HL-60/S4 (cell line): ENCODE results near the gene ORMDL3.
"Not testable (repeated sequence)": the region's sequence is repeated elsewhere in the genome, so short reads cannot be mapped to it uniquely, and the experiment has no call there.

Experiments
- in situ Hi-C: fragments of 300-500 bp; cut with MboI; formaldehyde crosslinking; loops from 2 replicates; pipeline ENCODE4 v1.14.3; 2022; ENCODE audit warnings: low sequenced_read_pairs

The ORMDL3 gene

GRCh38 chr17:39950871-39951348, 23.5 kb upstream of the ORMDL3 start:
- in situ Hi-C loops = no loop called here

- in situ Hi-C loops = no loop called here
Observed at GRCh38 chr17:39949028-39949427, 21.6 kb upstream of the ORMDL3 start.

GRCh38 chr17:39948489-39948828, 21.1 kb upstream of the ORMDL3 start:
- in situ Hi-C loops = not testable (repeated sequence)

- in situ Hi-C loops = no loop called here
Observed at GRCh38 chr17:39946551-39947330, 19.3 kb upstream of the ORMDL3 start.

- in situ Hi-C loops = no loop called here
Observed at GRCh38 chr17:39944393-39944711, 17.0 kb upstream of the ORMDL3 start.

GRCh38 chr17:39943702-39944392, 16.4 kb upstream of the ORMDL3 start:
- in situ Hi-C loops = no loop called here

- in situ Hi-C loops = no loop called here
Observed at GRCh38 chr17:39939588-39940419, 12.4 kb upstream of the ORMDL3 start.

- in situ Hi-C loops = no loop called here
Observed at GRCh38 chr17:39939106-39939505, 11.7 kb upstream of the ORMDL3 start.

- in situ Hi-C loops = no loop called here
Observed at GRCh38 chr17:39938140-39938869, 10.9 kb upstream of the ORMDL3 start.

GRCh38 chr17:39937447-39937846, 10.0 kb upstream of the ORMDL3 start:
- in situ Hi-C loops = no loop called here

GRCh38 chr17:39935909-39936308, 8.5 kb upstream of the ORMDL3 start:
- in situ Hi-C loops = no loop called here

GRCh38 chr17:39934324-39934723, 6.9 kb upstream of the ORMDL3 start:
- in situ Hi-C loops = no loop called here

GRCh38 chr17:39933912-39934311, 6.5 kb upstream of the ORMDL3 start:
- in situ Hi-C loops = no loop called here

- in situ Hi-C loops = no loop called here
Observed at GRCh38 chr17:39929646-39930407, 2.4 kb upstream of the ORMDL3 start.

GRCh38 chr17:39928858-39929645, 1.7 kb upstream of the ORMDL3 start:
- in situ Hi-C loops = no loop called here

- in situ Hi-C loops = no loop called here
Observed at GRCh38 chr17:39927929-39928857, 792 bp upstream of the ORMDL3 start.

- in situ Hi-C loops = no loop called here
Observed at GRCh38 chr17:39926588-39927100, 757 bp downstream of the ORMDL3 start.

GRCh38 chr17:39926135-39926587, 1.2 kb downstream of the ORMDL3 start:
- in situ Hi-C loops = no loop called here
